ENCODE measurements around the gene KCNJ6.
"Not testable (repeated sequence)": the region's sequence is repeated elsewhere in the genome, so short reads cannot be mapped to it uniquely, and the experiment has no call there.

GRCh38 chr21:37591994-37592393 lies 324.3 kb downstream of the KCNJ6 start:
- TF ChIP-seq FOS (IDR thresholded peaks at IDR 0.05; ENCODE audit: borderline replicate concordance, extremely low read depth, insufficient read length); HDAC2 (IDR thresholded peaks at IDR 0.05); SPI1 (IDR thresholded peaks at IDR 0.05; ENCODE audit: borderline replicate concordance, insufficient read depth, low read depth, low read length): not testable (repeated sequence)
- TF ChIP-seq, protein P1, sequence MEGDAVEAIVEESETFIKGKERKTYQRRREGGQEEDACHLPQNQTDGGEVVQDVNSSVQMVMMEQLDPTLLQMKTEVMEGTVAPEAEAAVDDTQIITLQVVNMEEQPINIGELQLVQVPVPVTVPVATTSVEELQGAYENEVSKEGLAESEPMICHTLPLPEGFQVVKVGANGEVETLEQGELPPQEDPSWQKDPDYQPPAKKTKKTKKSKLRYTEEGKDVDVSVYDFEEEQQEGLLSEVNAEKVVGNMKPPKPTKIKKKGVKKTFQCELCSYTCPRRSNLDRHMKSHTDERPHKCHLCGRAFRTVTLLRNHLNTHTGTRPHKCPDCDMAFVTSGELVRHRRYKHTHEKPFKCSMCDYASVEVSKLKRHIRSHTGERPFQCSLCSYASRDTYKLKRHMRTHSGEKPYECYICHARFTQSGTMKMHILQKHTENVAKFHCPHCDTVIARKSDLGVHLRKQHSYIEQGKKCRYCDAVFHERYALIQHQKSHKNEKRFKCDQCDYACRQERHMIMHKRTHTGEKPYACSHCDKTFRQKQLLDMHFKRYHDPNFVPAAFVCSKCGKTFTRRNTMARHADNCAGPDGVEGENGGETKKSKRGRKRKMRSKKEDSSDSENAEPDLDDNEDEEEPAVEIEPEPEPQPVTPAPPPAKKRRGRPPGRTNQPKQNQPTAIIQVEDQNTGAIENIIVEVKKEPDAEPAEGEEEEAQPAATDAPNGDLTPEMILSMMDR (IDR thresholded peaks at IDR 0.05 in 2 of 3, conservative IDR thresholded peaks at IDR 0.05 in 1 of 3; ENCODE audit: control insufficient read depth in 2 of 3, extremely low read depth in 1 of 3, insufficient read depth in 1 of 3, low read depth in 3 of 3, low read length in 3 of 3): not testable (repeated sequence)

Measured in GM12878 (cell line).